HPDE6-E6E7 (cell line): ENCODE data around the gene SMARCA4.
"Not testable (repeated sequence)": the region's sequence is repeated elsewhere in the genome, so short reads cannot be mapped to it uniquely, and the experiment has no call there.

Experiments used
- DNase-seq: peaks from one replicate; pipeline ENCODE4 v3.0.0; 2011; ENCODE audit warnings: missing footprints; ENCODE audit errors: extremely low spot score

SMARCA4 gene

DNA sequence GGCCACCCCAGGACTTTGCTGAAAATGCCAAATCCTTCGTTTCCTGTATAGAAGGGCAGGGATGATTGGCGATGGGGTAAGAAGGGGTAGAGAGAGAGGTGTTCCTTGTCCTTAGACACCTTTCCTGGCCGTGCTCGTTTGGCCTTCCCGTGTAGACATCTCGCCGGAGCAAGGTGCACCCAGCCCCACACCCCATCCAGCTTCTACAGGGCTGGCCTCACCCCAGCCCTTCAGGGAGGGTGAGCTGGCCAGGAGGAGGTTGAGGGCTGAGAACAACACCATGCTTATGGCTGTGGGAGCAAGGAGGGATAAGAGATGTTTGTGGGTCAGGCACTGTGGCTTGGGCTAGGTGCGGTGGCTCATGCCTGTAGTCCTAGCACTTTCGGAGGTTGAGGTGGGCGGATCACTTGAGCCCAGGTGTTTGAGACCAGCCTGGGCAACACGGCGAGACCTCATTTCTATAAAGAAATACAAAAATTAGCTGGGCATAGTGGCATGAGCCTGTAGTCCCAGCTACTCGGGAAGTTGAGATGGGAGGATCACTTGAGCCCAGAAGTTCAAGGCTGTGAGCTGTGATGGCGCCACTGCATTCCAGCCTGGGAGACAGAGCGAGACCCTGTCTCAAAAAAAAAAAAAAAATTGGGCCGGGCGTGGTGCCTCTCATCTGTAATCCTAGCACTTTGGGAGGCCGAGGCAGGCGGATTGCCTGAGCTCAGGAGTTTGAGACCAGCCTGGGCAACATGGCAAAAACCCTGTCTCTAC, 15.5 kb downstream of the SMARCA4 start:
- no peak for DNase-seq

DNA sequence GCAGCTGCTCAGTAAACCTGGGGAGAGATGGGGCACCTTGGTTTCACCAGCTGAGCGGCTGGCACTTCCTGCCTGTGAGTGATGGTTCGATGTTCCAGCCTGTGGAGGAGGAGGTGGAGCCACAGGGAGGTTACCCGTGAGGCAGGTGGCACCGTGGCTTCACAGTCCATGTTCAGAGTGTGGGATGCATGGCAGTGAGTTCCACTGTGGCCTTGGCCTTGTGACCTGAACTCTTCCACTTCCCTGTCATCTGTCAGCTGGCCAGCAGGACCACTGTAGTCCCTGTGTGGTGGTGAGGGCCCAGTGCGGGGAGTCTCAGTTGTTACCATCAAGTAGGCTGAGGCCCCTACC, 16.9 kb downstream of the SMARCA4 start:
- DNase-seq: no peak

GRCh38 chr19:10979951-10980381, 19.1 kb downstream of the SMARCA4 start:
- no peak for DNase-seq

GRCh38 chr19:10981252-10981895, 20.5 kb downstream of the SMARCA4 start:
- no peak for DNase-seq

DNA sequence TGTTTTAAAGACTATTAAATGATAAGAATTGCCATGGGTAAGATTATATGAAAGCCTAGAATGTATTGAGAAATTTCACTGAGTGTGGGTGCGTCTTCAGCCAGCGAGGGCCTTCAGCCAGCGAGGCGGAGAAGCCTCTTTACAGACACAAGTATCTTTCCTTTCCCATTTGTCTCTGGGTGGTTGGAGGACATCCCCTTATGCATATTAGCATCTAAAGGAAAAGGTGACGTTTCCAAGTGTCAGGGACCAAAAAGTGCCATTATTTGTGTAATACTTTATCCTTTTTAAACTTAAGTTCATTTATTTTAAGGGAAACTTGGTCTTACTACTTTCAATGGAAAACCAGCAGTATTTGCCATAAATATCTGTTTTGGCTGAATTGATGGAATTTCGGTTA, 22.2 kb downstream of the SMARCA4 start:
- no peak for DNase-seq

GRCh38 chr19:10984166-10984735, 23.4 kb downstream of the SMARCA4 start:
- no peak for DNase-seq

DNA sequence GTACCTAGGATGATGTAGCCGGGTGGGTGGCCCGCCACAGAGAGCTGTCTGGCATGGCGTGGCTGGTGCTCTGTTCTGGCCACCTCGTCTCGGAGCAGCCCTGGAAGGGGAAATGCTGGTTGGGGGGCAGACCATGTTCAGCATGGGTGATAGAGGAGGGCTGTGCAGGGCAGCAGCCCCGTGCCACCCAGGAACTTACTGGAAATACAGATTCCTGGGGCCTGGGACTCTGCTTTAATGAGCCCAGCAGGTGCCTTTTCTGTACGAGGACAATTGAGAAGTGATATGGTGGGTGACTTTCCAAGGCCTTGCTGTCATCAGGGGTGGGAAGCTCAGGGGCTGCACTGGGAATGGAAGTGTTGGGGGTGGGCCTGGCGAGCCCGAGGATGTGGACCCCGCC, 24.7 kb downstream of the SMARCA4 start:
- DNase-seq: no peak

DNA sequence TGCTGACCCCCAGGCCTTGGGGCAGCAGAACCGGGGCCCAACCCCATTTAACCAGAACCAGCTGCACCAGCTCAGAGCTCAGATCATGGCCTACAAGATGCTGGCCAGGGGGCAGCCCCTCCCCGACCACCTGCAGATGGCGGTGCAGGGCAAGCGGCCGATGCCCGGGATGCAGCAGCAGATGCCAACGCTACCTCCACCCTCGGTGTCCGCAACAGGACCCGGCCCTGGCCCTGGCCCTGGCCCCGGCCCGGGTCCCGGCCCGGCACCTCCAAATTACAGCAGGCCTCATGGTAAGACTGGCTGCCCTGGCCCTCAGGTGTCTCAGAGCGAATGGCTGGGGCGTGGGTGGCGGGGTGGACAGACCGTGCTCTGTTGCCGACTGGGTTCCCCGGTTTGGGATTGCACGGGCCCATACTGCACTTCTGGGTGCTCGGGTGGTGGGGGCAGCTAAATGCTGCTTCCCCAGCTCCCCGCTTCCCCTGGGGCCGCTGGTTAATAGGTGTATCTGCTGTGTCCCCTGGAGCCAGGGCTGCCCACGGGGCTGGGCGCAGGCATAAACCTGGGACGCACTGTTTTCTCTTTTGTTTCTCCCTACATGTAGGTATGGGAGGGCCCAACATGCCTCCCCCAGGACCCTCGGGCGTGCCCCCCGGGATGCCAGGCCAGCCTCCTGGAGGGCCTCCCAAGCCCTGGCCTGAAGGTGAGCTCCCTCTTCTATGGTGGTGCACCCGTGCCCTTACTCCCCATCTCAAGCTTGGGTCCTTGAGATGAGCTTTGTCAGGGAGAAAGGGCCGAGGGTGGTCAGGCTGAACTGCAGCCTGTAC, 25.7 kb downstream of the SMARCA4 start:
- DNase-seq: no peak

DNA sequence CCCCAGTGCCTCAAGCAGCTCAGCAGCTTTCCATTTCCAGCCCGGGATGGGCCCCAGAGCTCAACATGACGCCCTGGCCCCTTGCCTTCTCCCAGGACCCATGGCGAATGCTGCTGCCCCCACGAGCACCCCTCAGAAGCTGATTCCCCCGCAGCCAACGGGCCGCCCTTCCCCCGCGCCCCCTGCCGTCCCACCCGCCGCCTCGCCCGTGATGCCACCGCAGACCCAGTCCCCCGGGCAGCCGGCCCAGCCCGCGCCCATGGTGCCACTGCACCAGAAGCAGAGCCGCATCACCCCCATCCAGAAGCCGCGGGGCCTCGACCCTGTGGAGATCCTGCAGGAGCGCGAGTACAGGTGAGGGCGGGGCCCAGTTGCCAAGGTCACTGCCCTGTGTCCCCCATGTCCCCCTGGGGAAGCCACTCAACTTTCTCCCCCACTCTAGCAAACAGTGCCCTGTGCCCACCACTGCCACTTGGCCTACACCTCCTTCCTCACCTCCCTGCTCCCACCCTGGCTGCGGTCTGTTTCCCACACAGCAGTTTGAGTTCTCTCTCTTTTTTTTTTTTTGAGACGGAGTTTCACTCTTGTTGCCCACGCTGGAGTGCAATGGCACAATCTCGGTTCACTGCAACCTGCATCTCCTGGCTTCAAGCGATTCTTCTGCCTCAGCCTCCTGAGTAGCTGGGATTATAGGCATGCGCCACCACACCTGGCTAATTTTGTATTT, 26.9 kb downstream of the SMARCA4 start:
- DNase-seq: no peak

GRCh38 chr19:10988380-10988779, 27.6 kb downstream of the SMARCA4 start:
- no peak for DNase-seq

GRCh38 chr19:10988921-10989320, 28.1 kb downstream of the SMARCA4 start:
- no peak for DNase-seq

GRCh38 chr19:10991076-10991475, 30.2 kb downstream of the SMARCA4 start:
- DNase-seq: no peak

DNA sequence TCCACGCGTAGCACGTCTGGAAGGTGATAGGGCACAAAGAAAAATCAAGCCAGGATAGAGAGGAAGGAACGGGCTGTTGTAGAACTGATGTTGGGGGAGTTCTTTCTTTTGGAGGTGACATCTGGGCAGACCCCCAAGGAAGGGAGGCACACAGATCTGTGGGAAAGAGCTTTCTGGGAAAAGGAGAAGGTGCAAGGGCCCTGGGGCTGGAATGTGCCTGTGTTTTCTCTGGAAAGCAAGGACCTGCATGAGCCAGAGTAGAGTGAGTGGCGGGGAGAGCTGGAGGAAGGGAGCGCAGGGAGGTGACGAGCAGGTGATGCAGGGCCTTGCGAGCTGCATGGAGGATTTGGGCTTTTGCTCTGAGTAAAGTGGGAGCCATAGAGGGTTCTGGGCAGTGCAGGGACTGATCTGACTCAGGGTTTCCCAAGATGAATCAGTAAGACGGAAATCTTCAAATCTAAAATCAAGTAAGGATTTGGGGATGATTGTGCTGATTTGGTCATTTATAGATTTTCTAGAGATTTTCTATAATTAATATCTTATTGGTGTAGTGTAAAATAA, 30.8 kb downstream of the SMARCA4 start:
- no peak for DNase-seq

DNA sequence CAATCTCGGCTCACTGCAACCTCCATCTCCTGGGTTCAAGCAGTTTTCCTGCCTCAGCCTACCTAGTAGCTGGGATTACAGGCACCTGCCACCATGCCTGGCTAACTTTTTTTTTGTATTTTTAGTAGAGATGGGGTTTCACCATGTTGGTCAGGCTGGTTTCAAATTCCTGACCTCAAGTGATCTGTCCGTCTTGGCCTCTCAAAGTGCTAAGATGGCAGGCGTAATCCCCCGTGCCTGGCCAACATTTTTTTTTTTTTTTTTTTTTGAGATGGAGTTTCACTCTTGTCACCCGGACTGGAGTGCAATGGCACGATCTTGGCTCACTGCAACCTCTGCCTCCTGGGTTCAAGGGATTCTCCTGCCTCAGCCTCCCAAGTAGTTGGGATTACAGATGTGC, 31.3 kb downstream of the SMARCA4 start:
- not testable (repeated sequence) for DNase-seq

DNA sequence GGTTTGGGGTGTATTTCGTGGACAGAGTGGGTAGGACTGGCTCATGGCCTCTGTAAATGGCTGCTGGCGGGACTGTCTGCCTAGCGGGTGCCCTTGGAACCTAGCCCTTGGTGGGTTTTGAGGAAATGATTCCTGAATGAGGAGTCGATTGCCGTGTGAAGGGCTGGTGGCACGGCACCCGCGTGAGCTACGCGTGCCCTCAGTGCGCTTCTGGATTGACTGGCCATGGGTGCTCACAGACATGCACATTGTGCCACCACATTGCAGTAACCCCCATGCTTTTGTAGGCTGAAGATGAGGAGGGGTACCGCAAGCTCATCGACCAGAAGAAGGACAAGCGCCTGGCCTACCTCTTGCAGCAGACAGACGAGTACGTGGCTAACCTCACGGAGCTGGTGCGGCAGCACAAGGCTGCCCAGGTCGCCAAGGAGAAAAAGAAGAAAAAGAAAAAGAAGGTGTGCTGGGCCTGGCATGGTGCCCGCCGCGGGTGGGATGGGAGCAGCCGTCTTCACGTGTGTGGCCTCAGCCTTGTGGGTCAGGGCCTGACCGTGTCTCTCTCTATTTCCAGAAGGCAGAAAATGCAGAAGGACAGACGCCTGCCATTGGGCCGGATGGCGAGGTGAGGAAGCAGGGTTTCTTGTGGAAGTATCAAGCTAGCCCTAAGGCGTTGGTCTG, 35.2 kb downstream of the SMARCA4 start:
- no peak for DNase-seq

GRCh38 chr19:10998045-10998533, 37.3 kb downstream of the SMARCA4 start:
- DNase-seq: no peak

DNA sequence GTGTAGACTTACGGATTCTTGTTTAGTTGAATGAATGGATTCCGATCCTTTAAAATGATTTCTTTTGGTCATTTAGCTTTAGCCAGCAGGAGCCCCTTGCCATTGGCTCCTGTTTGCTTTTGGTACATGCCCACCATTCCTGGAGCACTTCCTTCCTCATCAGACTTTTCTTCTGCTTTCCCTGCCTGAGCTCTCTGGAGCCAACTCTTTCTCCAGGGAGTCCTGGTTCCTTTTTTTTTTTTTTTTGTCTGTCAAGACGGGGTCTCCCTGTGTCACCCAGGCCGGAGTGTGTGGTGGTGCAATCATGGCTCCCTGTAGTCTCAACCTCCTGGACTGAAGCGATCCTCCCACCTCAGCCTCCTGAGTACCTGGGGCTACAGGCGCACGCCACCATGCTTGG, 37.8 kb downstream of the SMARCA4 start:
- DNase-seq: no peak

DNA sequence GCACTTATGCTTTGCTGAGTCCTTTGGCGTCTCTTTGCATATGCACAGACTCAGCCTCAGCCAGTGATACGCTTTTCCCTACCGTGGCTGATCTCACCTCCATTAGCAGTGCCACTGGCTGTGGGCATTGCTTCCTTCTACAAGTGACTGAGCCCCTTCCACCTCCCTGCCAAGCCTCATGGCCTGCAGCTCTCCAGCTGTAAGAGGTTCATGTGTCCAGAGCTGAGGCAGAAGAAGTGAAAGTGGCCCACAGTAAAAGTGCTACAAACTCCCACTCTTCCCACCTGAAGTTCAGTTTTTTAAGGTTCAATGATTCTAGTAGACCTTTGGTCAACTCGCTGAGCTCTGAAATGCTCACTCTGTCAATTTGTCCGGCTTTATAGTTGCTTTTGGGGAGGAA, 44.7 kb downstream of the SMARCA4 start:
- no peak for DNase-seq

- DNase-seq: no peak
These were observed 46.6 kb downstream of the SMARCA4 start for GRCh38 chr19:11007385-11007784.

DNA sequence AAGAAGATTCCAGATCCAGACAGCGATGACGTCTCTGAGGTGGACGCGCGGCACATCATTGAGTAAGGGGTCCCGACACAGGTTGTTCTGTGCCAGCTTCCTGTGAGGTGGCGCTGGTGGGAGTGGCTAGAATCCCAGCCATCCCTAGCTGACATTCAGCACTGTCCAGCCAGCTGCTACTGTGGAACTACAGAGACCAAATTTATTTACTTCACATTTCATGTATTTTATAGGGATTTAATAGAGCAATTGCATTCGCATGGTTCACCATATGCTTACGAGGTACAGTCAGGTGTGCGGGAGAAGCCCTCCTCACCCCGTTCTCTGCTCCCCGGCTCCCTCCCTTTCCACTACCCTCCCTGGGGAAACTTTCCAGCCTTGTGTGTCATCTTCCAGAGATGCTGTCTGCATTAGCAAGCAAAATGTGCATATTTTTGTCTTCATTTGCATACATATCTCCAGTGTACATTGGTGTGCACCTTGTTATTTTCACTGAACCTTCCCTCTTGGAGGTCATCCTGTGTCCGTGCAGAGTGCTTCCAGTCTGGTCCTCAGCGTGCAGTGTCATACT, 47.2 kb downstream of the SMARCA4 start:
- DNase-seq: no peak
